DMS79 treated with DMSO at 0.1 percent for 48 hours (cell line): ENCODE measurements around the gene RIC8B.

Experiments
- DNase-seq: peaks from one replicate; lab custom pipeline; 2025; lab: John Stamatoyannopoulos, UW

RIC8B gene

GRCh38 chr12:106868982-106869700 is 94.7 kb downstream of the RIC8B start:
- DNase-seq: no peak

- no peak for DNase-seq
These were observed 95.6 kb downstream of the RIC8B start for GRCh38 chr12:106870116-106870515.

- no peak for DNase-seq
These were observed 97.0 kb downstream of the RIC8B start for GRCh38 chr12:106871477-106871876.

- DNase-seq: no peak
These were observed 99.5 kb downstream of the RIC8B start for GRCh38 chr12:106873983-106874382.

- DNase-seq: peak; percentile 90
These were observed 104.3 kb downstream of the RIC8B start for GRCh38 chr12:106878804-106879203.

- DNase-seq: no peak
These were observed 105.1 kb downstream of the RIC8B start for GRCh38 chr12:106879612-106880011.

- DNase-seq: no peak
These were observed 108.9 kb downstream of the RIC8B start for GRCh38 chr12:106883426-106883825.

- no peak for DNase-seq
These were observed 110.5 kb downstream of the RIC8B start for GRCh38 chr12:106885026-106885425.

- DNase-seq: no peak
These were observed 111.2 kb downstream of the RIC8B start for GRCh38 chr12:106885541-106886249.

GRCh38 chr12:106886932-106887331 is 112.5 kb downstream of the RIC8B start:
- DNase-seq: no peak

- no peak for DNase-seq
These were observed 114.0 kb downstream of the RIC8B start for GRCh38 chr12:106888348-106888970.

- no peak for DNase-seq
These were observed 114.8 kb downstream of the RIC8B start for GRCh38 chr12:106889326-106889725.

- DNase-seq: no peak
These were observed 115.6 kb downstream of the RIC8B start for GRCh38 chr12:106889950-106890626.

GRCh38 chr12:106892075-106892474 is 117.6 kb downstream of the RIC8B start:
- DNase-seq: no peak

- DNase-seq: no peak
These were observed 119.0 kb downstream of the RIC8B start for GRCh38 chr12:106893451-106893850.

- no peak for DNase-seq
These were observed 120.3 kb downstream of the RIC8B start for GRCh38 chr12:106894774-106895173.

- DNase-seq: no peak
These were observed 122.1 kb downstream of the RIC8B start for GRCh38 chr12:106896603-106897002.

GRCh38 chr12:106897082-106897481 is 122.6 kb downstream of the RIC8B start:
- DNase-seq: no peak

- no peak for DNase-seq
These were observed 123.8 kb downstream of the RIC8B start for GRCh38 chr12:106897981-106898901.

- DNase-seq: no peak
These were observed 126.1 kb downstream of the RIC8B start for GRCh38 chr12:106900554-106900953.

- DNase-seq: no peak
These were observed 126.8 kb downstream of the RIC8B start for GRCh38 chr12:106901276-106901675.
